Fibroblast of mammary gland (primary cell): ENCODE measurements around the gene KRT86.

Source experiments
- DNase-seq: peaks from one replicate; pipeline ENCODE4 v3.0.0-alpha.2; 2010; ENCODE audit warnings: low read depth
- H3K4me3 ChIP-seq: 2 replicates; pipeline ENCODE4 v1.5.1; 2011; ENCODE audit warnings: low read depth, mild to moderate bottlenecking, low read length, moderate library complexity; ENCODE audit not compliant: control insufficient read depth
- CTCF ChIP-seq: conservative IDR thresholded peaks from 2 replicates; pipeline ENCODE4 v1.5.1; 2011; ENCODE audit warnings: low read depth, low read length, inconsistent platforms; ENCODE audit not compliant: control insufficient read depth, insufficient read depth

Gene KRT86

GRCh38 chr12:52319097-52319496 lies 44.7 kb downstream of the KRT86 start:
- no peak for TF ChIP-seq CTCF
- DNase-seq = no peak

DNA sequence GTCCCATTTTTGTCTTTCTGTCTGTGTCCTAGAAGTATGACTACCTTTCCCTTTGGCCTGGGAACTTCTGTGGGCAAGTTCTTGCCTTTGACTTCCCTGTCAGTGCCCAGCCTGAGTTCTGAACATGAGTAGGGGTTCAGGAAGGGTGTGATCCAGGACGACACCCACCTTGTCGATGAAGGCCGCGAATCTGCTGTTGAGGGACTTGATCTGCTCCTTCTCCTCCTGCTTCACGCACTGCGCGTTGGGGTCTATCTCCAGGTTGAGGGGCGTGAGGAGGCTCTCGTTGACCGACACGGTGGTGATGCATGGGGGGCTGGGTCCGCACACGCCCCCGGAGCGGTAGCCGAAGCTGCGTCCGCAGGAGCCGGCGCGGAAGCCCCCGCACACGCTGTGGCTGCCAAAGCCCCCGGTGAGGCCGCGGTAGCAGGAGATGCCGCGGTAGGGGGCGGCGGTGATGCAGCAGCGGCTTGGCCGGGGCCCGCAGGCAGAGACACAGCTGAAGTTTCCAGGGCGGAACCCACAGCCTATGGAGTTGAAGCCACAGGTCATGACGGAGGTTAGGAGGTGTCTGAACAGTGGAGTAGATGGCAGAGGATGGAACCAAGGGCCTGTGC lies 46.4 kb downstream of the KRT86 start, which contains the start of gene KRT83:
Gene KRT83 (minus strand): TSS at position 615 of the 617 bp plus-strand sequence. CDS start 63 bp downstream, at position 552.
- DNase-seq = no peak
- TF ChIP-seq CTCF = no peak

More at GRCh38 chr12:52319097-52319496, 44.7 kb downstream of the KRT86 start:
- no peak overlapping the region for H3K4me3 ChIP-seq

GRCh38 chr12:52321418-52321817 lies 47.0 kb downstream of the KRT86 start:
- no peak for TF ChIP-seq CTCF
- H3K4me3 ChIP-seq = no peak overlapping the region
- DNase-seq = no peak

More for the DNA sequence above, 46.4 kb downstream of the KRT86 start, which contains the start of gene KRT83:
- H3K4me3 ChIP-seq = no peak within 1 kb of the TSS

DNA sequence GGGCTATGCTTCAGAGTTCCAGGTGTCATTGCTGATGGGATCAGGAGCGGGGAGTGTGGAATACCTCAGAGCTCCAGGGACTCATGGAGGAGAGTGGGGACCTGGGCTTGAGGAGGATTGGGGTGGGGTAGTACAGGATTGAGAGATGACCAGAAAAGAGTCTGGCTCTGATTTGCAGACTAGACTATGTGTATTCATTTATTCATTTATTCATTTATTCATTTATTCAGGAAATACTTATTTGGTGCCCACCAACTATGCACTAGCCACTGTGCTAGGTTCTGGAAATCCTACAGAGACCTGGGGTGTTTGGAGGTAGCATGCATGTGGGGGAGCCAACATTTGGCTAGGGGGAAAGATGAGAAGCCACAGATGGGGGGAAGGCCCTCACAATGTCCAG lies 47.6 kb downstream of the KRT86 start:
- no peak overlapping the region for H3K4me3 ChIP-seq

DNA sequence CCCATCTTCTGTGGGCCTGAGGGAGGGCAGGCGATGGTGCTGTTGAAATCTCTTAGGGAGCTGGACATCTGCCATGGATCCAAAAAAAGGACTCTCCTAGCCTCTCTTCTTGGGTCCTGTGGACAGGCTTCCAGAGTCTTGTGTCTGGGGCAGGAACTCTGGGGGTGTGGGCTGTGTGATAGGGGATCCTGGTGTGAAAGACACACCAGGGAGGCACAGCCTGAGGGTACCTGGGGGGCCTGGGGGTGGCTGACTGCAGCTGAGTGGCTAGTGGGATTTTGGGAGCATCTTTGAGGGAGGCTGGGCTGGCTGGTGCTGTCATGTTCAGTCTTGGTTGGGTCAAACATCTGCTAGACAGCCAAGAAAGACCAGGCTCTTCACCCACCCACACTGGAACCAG lies 48.6 kb downstream of the KRT86 start:
- DNase-seq = no peak
- TF ChIP-seq CTCF = no peak
- H3K4me3 ChIP-seq = no peak overlapping the region

More for the DNA sequence above, 47.6 kb downstream of the KRT86 start:
- no peak for DNase-seq
- no peak for TF ChIP-seq CTCF

DNA sequence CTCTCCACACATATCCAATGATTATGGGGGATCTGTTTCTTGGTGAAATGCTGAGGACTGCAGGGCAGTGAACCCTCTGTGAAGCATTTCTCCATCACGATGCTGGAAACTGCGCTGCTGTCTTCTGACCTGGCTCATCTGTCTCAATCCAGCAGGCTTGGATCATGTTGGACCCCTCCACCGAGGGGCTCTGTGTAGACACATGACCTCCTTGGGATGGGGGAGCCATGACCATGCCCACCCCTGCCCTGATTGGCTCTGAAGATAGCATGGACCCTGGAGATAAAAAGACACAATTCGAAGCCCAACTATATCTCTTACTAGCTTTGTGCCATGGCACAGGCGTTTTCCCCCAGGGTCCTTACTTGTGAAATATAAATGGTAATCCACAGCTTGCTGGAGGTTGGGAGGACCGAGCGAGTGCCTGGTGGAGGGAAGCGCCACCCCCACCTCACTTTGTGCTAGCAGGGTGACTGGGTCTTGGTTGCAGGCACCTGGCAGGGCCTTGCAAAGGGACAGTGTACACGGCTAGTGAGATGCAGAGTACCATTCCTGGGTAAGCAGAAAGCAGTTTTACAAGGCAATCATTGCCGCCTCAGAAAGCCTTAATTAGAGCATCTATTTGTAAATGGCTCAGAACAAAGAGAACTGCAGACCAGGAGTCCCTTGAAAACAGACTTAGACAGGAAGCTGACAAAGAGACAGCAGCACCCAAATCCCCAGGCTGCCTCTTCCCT lies 49.1 kb downstream of the KRT86 start:
- TF ChIP-seq CTCF = no peak
- no peak for DNase-seq
- no peak overlapping the region for H3K4me3 ChIP-seq
